DMS 273 treated with DMSO at 0.1 percent for 48 hours (cell line): ENCODE results near the gene PLPP3.

Experiments used
- DNase-seq: peaks from one replicate; lab custom pipeline; 2025; lab: John Stamatoyannopoulos, UW

The PLPP3 gene

DNA sequence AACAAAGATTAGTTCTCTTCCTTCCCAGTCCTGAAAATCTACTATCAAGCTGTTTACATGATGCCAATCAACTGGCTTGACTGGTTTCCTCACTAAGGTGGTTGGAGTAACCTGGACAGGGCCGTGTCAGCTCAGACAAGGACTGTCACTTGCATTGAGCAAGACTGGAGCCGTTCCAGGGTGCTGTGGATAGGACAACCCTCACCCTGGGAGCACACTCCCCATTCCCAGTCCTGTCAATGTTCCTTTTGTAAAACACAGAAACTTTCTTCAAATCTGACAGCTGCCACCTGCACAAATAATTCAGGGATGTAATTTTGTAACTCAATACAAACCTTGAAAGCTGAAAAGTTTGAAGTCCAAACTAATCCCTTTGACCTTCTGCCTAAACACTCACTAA lies 31.4 kb downstream of the PLPP3 start:
- DNase-seq: no peak

DNA sequence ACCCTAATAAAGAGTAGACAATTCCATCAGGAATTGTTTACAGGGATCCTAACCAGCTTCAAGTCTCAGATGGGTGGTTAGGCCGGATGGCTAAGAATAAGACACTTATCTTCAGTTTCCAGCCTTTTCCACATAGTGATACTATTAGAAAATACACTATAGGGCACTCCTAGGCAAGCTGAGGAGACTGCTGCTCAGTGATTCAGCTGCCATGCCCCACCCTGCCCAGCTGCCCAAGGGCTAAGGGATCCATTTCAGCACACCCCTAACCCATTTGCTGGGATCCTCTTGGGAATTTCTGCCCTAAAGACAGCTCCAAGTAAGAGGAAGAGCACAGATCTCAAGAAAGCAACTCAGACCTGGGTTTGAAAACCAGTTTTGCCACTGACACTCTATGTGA lies 31.9 kb downstream of the PLPP3 start:
- no peak for DNase-seq

DNA sequence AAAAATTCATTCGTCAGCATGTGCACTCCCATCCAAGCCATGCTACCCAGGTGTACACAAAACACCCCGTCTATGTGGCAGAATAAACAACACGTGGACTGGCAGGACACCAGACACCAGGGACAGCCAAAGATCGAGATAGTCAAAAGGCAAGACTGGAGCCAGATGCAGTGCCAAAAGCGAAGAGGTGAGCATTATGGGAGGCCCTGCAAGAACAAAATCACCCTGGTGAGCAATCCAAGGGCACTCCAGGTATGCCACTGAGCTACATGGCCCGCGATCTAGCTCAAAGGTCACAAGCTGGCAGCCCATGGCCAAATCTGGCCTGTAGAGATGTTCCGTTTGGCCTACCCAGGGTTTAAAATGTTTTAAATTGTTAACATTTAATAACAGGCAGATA lies 33.7 kb downstream of the PLPP3 start:
- no peak for DNase-seq

DNA sequence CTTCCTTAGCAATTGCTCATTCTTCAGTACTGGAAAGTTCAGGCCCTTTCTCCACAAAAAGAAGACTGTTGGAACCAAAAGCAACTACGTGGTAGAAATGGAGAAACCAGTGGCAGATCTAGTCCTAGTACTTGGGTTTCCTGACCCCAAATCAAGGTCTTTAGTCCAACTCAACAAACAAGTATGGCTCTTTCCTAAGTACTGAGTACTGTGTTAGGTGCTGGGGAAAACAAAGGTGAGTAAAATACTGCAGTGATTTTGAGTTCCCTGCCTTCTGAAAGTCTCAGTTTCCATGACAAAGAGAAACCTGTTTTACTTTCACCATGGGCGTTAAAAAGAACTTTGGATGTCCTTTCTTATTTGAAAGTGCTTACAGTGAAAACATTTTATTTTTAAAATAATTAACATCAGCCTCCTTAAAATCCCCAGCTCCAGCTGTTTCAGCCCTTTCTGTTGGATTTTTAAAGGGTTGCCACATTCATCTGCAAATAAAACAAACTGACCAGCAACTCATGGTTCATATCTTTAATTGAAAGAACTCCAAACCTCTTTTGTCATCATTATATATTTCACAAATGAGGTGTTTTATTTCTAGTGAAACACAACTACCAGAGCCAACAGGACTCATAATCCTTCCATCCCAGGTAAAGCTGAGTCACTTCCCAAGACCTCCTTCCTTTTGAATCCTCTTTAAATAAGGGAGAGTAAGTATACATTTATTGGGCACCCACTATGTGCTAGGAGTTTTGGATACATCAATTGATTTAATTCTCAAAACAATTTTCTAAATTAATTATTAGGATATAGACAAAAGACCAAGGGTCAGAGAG lies 35.4 kb downstream of the PLPP3 start:
- DNase-seq: no peak

DNA sequence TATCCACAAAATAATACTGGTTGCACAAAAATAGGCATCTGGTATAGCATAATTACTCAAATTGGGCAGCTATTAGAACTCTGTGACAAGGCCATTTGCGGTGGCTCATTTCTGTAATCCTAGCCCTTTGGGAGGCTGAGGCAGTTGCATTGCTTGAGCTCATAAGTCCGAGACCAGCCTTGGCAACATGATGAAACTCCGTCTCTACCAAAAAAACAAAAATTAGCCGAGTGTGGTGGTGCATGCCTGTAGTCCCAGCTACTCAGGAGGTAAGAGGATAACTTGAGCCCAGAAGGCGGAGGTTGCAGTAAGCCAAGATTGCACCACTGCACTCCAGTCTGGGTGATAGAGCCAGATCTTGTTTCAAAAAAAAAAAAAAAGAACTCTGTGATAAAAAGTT lies 36.7 kb downstream of the PLPP3 start:
- no peak for DNase-seq

DNA sequence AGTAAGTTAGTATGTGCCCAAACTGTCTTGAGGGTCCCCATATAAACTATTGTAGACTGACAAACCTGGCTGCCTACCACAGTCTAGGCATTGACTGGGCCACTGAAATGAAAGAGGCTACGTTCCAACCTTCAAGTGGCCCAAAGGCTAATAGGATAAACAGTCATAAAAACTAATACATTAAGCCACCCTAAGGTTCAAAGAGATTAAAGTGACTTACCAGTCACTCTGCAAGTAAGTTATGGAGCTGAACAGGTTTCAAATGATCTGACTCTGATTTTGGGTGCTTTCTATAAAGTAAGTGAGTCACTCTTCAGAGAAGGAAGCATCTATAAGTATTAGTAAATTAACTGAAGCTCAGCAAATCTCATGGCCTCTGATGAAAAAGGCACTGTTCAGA lies 38.0 kb downstream of the PLPP3 start:
- DNase-seq: no peak

DNA sequence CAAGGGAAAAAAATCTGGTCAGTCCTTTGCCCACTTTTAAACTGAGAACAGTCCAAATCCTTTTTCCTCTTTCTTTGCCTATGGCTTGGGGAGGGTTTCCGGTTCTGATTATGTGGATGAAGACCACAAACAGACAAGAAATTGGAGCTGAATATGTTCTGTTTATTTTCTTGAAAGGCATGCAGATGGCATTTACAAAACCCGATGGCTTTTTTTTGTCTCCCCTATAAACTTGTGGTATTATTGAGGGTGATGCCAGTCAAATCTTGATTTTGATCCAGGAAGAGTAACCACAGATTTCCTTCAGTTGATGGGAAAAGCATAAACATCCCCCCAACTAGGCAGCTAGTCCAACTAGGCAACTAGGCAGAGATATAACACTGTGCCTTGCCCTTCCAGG lies 38.9 kb downstream of the PLPP3 start:
- DNase-seq: no peak

DNA sequence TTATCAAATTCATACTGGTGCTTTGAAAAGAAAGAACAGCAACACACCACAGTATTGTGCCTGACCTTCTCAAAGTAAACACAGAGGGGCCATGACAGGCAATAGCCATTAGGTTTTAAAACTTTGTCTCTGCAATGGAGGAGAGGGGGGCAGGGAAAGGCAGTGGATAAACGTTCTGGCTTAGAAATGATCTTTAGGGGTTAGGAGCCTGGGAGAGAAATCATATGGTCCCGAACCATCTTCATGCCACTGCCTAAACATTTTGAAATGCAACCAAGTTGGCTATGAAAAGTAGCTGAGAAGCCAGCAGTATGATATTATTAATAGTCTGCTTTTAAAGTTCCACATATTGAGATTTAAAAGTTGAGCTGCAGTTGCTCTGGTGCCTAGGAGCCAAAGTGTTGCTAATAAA lies 39.8 kb downstream of the PLPP3 start:
- no peak for DNase-seq

DNA sequence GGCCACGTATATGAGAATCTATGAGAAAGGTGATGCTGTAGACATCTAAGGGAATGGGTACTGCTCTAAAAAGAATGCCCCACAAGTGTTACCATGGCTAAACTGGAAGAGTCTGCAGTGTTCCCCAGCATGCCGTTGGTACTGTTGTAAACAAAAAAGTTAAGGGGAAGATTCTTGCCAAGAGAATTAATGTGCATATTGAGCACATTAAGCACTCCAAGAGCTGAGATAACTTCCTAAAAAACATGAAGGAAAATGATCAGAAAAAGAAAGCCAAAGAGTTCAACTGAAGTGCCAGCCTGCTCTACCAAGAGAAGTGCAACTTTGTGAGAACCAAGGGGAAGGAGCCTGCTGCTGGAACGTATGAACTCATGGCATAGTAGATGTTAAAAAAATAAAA lies 40.8 kb downstream of the PLPP3 start:
- DNase-seq: no peak

DNA sequence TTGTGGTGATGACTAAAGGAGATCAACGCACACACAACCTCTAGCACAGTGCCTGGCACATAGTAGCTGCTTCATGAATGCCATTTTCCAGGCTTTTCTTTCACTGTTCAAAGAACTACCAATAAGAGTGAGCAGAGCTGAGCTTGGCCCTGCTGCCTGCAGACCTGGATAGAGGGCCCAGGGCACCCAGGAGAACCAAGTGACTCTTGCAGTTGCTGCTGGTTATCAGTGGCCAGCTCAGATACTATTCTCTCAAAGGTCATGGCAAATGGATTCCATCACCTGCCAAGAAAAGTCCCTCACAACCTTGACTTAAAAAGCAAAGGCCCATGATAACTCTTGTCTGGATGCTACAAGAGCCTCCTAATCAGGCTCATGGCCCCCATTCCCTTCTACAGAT lies 41.7 kb downstream of the PLPP3 start:
- DNase-seq: no peak

DNA sequence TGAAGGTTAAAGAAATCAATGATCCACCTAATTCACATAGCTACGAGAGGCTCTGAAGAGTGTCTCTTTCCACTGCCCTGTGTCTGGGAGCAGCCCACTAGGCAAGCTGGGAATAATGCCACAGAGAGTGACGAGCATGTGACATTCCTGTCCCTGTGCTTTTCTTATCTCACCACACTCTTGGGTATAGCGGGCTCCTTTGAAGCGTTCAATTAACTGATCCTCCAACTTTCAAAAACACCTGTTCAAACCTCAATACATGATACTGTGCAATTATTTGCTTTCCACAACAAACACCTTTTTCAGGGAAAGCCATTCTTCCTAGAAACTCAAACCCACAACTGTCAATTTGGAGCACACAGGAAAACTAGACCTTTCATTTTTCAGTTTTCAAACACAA lies 43.4 kb downstream of the PLPP3 start:
- no peak for DNase-seq

DNA sequence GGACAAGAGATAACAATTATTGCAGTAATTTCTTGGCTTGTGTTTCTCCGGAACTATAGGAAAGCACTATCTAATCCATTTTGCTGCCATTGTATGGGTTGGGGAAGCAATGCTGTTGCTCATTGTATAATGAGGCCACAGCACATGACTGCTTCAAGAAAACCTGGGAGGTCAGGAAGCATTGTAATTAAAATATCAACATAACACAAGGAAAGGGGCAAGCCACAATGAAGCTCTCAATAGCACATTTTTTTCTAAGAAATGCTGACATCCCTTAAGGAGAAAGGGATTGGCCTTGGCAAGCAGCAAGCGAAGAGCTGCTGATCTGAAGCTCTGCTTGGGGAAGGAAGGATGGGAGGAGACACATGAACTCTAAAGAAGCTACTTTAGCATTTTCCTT lies 44.0 kb downstream of the PLPP3 start:
- no peak for DNase-seq

DNA sequence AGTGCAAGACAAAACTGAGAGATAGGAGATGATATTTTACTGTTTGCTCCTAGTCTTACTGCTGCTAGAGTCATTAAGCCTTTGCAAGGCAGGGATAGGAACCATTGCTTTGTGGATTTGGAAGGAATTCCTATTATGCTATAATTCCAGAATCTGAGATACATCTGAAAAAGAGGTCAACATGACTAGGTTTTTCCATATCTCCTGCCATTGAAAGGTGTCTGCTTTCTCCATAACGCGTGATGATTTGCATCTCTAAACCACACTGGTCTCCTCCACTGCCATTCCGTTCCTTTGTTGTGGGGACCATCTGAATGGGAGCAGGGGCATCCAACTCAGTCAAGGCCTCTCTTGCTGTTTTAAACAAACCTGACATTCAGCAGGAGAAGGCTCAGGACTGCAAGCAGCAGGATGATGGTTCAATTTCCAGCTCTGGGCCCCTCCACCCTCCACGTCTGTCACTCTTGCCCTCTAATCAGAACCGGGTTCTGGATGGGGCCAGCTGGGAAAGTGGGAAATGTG lies 45.2 kb downstream of the PLPP3 start:
- DNase-seq: no peak

DNA sequence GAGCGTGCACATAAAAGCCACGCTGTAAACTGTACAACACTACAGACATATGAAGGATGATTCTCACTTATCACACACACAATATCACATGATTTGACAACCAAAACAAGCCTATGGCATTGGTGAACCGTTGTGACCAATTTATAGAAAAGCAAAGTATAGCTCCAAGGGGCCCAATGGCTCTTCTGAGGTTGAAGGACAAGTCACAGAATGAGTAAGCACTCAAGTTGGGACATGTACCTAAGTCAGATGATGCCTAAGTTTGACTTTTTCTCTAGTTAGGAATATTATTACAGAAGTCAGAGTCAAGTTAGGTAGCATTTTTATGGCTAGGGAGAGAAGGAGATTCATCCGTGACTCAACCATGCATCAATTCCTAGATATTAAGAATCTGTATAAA lies 45.7 kb downstream of the PLPP3 start:
- no peak for DNase-seq

DNA sequence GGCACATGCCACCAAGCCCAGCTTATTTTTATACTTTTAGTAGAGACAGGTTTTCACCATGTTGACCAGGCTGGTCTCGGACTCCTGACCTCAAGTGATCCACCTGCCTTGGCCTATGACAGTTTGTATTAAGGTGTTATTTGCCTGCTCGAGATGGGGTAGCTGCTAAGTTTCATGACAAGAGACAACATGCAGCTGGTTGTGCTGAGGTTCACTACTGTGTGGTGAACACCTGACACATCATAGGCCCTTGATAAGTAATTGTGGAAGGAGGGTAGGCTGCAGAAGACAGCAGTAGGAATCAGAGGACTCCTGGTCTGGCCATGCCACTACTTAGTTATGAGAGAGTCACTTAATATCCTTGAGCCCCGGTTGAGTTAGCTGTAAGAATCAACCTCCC lies 46.2 kb downstream of the PLPP3 start:
- DNase-seq: no peak

DNA sequence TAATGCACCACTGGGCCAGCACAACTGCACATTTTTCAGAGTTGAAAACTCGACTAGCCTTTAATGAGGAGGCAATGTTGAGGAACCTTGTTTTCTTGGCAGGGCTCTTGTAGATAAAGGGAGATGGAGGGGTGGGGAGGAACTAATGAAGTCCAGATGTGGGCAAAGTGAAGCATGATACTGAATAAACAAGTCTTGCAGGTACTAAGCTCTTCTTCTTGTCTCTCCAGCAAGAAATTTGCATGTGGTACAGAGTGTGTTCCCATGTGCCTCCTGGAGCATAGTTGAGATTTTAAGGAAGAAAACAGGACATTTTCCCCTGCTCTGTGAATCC lies 47.0 kb downstream of the PLPP3 start:
- DNase-seq: no peak

DNA sequence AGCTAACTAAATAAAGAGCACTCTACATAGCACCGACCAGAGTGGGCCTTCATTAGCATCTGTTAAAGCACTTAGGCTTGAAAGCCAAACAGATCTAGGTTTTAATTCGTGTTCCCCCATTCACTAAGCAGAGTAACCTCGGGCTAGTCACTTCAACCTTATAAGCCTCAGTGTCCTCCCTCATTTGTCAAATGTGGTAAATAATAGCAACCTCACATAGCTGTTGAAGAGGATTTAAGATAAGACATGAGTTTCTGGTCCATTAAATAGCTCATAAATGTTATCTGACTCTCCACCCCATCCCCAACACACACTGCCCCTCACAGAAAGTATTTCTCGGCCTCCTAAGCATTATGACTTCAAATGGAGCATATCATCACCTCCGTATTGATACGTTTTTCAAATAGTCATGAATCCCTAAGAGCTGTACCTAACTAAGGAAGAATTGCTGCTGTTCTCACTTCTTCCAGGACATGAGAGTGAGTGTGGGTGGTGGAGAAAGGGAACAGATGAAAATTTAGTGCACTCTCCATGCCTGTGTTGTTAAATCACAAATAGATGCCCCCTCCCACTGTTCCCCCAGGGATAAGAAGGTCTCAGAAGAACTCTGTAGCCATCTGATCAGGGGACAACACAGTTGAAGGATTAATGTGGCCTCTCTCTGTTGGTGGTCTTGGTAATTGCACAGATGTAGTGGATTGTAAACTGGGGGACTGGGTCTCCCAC lies 47.6 kb downstream of the PLPP3 start:
- DNase-seq: no peak

DNA sequence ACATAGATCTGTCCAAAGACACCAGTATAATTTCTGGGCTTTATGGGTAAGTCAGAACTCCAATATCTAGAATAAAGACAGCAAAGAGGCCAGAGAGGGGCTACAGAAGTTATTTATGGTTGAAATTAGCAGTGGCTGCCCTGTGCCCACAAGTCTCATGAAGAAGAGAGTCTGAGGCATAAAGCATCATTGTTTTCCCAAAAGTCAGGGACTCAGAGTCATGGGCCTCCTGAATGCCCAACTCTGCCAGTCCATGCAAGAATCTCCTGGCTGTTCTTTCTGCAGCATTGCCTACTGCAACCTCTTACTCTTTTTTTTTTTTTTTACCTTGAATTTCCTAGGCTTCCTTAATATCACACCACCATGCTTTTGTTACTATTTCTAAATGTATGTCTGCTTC lies 49.6 kb downstream of the PLPP3 start:
- DNase-seq: no peak

DNA sequence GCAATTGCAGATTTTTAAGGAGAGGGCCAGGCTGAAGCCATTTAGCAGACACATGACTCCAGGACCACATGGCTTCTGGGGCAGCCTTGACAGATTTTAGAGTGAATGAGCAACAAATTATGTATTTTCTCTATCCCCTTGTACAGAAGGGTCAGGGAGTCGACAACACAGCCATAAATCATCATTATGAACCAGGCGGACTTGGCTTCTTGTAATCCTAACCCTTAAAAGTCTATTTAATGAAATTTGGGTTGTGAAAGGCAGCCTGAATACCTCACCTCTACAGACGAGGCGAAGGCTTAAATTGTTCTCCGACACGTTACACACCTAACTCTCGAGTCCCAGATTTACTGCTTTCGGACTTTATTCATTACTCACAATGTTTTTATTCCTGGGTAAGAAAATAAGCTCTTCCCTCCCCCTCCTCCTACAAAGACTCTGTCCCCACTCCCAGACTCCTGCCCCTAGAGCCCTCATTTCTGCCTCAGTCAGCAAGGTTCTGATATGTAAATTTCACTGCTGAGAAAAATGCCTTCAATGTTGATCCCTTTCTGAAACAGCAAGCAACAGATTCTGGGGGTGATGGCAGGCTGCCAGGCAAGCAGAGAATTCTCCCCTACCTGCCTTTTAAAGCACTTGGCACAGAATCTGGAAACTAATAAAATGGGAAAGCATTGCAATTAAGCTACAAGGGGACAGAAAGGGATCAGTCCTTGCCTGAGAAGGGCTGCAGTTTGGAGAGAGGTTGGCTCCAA lies 51.6 kb downstream of the PLPP3 start:
- DNase-seq: peak; percentile 22

DNA sequence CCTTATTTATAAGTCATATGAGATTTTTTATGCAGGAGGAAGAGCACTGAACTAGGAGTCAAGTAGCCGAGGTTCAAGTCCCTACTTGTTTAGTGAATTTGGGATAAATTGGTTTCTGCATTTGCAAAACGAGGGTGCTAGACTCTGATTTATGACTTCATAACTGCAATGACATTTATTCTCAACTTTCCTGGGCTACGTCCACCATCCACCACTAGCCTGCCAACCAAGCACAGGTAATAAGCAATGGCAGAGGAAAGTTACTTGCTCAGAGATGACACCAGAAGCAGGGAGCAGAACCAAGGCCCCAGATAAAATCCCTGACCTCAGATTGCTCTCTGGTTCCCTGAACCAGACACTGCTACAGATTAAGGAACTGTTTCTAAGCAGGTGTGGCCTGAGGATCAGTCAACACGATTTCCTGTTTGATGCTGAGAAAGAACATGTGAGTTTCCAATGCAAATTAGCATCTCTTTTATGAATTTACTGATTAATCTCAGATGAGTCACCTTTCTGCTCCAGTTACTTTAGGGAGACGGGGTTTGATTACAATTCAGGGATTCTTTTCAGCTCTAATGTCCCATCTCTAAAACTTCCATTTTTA lies 52.7 kb downstream of the PLPP3 start:
- no peak for DNase-seq

DNA sequence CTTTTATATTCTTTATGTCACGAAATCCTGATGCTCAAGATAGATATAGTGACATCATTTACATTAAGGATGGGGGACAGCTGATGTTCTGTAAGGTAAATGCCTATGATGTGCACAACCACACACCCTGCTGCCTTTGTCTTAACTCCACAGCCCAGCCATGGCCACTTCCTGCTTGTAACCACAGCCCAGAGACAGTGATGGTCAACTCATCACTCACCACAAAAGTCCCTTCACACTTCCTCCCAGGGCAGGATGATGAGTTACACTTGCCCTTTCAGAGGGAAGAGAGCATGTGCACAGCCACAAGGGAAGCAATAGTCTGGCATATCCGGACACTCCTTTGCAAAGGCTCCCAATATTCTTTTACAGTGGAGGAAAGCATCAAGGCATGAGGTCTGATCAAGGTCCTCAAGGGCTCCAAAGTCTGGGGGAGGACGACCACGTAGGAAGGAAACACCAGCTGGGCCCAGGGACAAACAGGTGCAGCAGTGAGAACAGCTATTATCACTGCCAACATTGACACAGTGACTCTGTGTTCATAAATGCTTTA lies 53.8 kb downstream of the PLPP3 start:
- no peak for DNase-seq

DNA sequence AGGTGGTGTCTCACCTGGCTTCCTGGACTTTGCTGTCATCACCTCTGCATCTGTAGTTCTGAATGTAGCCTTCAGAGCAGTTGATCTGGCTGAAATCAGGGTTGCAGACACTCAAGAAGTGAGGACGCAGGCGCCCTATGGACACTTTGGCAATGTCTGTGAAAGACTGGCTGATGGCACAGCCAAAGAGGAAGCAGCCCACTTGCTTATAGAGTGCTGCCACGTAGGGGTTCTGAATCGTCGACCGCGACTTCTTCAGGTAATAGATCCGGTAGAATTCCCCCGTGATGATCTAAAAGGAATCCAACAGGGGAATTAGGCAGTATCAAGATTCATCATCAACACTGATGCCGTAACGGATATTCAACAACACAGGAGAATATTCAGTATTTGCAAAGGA lies 55.1 kb downstream of the PLPP3 start:
- no peak for DNase-seq
